CD4-positive, CD25-positive, alpha-beta regulatory T cell (primary cell): ENCODE results near the gene TMEFF2. TPM values are rescaled to one million over a fixed set of nuclear protein-coding genes. Genes with fewer than 3 reads are reported as not detected.

Experiments
- ATAC-seq, 2 donors: fragments of 150-1000 bp; cut with Tn5 transposase; one replicate each; pipeline ENCODE4 v1.10.0; 2021; ENCODE audit warnings: low read depth in 2 of 2, moderate number of reproducible peaks in 2 of 2, moderate library complexity in 1 of 2
- DNase-seq, 3 donors: peaks; one replicate each; pipeline versions ENCODE4 v3.0.0 to v3.0.0-alpha.2; 2012 to 2022; ENCODE audit warnings: mixed read lengths in 1 of 3
- H3K27ac ChIP-seq: one replicate; pipeline ENCODE4 v1.7.0; 2013; ENCODE audit warnings: mild to moderate bottlenecking, low read length; ENCODE audit not compliant: insufficient read depth, poor library complexity, severe bottlenecking
- H3K27me3 ChIP-seq: one replicate; pipeline ENCODE4 v1.7.0; 2013; ENCODE audit warnings: low read length; ENCODE audit not compliant: control insufficient read depth, insufficient read depth
- H3K36me3 ChIP-seq: one replicate; pipeline ENCODE4 v1.7.0; 2013; ENCODE audit warnings: mild to moderate bottlenecking, low read length, moderate library complexity; ENCODE audit not compliant: control insufficient read depth, insufficient read depth
- H3K4me1 ChIP-seq: 2 replicates; pipeline ENCODE4 v1.7.0; 2013; ENCODE audit warnings: mild to moderate bottlenecking, low read length; ENCODE audit not compliant: insufficient read depth, control insufficient read depth, poor library complexity, severe bottlenecking
- H3K4me3 ChIP-seq: one replicate; pipeline ENCODE4 v1.7.0; 2013; ENCODE audit warnings: low read depth, mild to moderate bottlenecking, low read length, moderate library complexity
- H3K9me3 ChIP-seq, 2 experiments: 1 replicate in 1 of 2; 2 replicates in 1 of 2; pipeline ENCODE4 v1.7.0; 2013; ENCODE audit warnings: low read length in 2 of 2, mild to moderate bottlenecking in 1 of 2, moderate library complexity in 1 of 2; ENCODE audit not compliant: control insufficient read depth in 2 of 2
- H3K27ac Mint-ChIP-seq, 3 donors: one replicate each; pipeline ENCODE4 v1.8.0; 2020 to 2022; ENCODE audit warnings: mild to moderate bottlenecking in 3 of 3, mixed read lengths in 3 of 3, moderate library complexity in 2 of 3
- H3K27me3 Mint-ChIP-seq: one replicate; pipeline ENCODE4 v1.8.0; 2022; ENCODE audit warnings: mild to moderate bottlenecking, mixed read lengths
- H3K36me3 Mint-ChIP-seq: one replicate; pipeline ENCODE4 v1.8.0; 2020; ENCODE audit warnings: mixed read lengths
- H3K4me1 Mint-ChIP-seq, 4 donors: one replicate each; pipeline ENCODE4 v1.8.0; 2020 to 2022; ENCODE audit warnings: mixed read lengths in 4 of 4, mild to moderate bottlenecking in 1 of 4
- H3K4me3 Mint-ChIP-seq, 4 donors: one replicate each; pipeline ENCODE4 v1.8.0; 2020 to 2022; ENCODE audit warnings: mild to moderate bottlenecking in 4 of 4, mixed read lengths in 4 of 4, moderate library complexity in 3 of 4
- H3K9me3 Mint-ChIP-seq, 7 donors: one replicate each; pipeline ENCODE4 v1.8.0; 2020 to 2022; ENCODE audit warnings: mixed read lengths in 7 of 7, mild to moderate bottlenecking in 3 of 7, moderate library complexity in 2 of 7
- polyA plus RNA-seq, 4 donors: library from polyadenylated mRNA; unstranded; fragments of 300-500 nt; fragmentation: Illumina TruSeq; gene quantifications; one replicate each; pipeline ENCODE4 v1.2.3, GENCODE V29; 2021
- total RNA-seq: library from RNA; stranded (reverse); gene quantifications from one replicate; pipeline ENCODE4 v1.2.3, GENCODE V29; 2022

Gene TMEFF2
- total and polyA plus RNA-seq, 5 donors from 2014 or later = not detected

- Mint-ChIP-seq H3K36me3 (no peaks in the 10 kb centered on the region), H3K4me1 (peaks cover 0 to 2% (median 0%) of the 10 kb centered on the region in 4 donors), H3K9me3 (peaks cover 0 to 2% (median 0%) of the 10 kb centered on the region in 7 donors), H3K4me3 (no peak overlapping the region), H3K27ac (no peak overlapping the region), H3K27me3 (peaks cover 13% of the 10 kb centered on the region)
- no peak overlapping the region for H3K27ac ChIP-seq
- H3K4me3 ChIP-seq = no peak overlapping the region
- H3K36me3 ChIP-seq = no peaks in the 10 kb centered on the region
- no peak for DNase-seq
- H3K9me3 ChIP-seq = no peaks in the 10 kb centered on the region
- no peak for ATAC-seq
- no peaks in the 10 kb centered on the region for H3K4me1 ChIP-seq
- H3K27me3 ChIP-seq = no peaks in the 10 kb centered on the region
These were observed 67.8 kb downstream of the TMEFF2 start for GRCh38 chr2:192126912-192127311.

DNA sequence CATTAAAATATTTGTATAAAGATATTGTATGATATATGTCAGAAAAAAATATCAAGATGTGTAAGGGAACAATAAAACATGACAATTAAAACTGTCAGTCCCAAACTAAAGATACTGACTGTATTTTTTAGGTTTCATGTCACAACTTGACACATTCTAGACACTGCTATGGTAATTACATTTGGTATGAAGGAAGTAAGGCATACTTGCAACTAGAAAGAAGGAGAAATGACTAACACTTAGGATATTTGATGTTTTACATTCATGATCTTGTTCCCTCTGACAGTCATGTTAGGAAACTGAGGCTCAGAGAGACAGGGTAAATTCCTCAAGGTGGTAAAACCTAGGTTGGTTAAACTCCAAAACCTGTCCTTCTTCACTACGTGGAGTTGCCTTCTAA, 68.3 kb downstream of the TMEFF2 start:
- Mint-ChIP-seq H3K4me3 (no peak overlapping the region), H3K36me3 (no peaks in the 10 kb centered on the region), H3K4me1 (peaks cover 0 to 2% (median 0%) of the 10 kb centered on the region in 4 donors), H3K9me3 (peaks cover 0 to 2% (median 0%) of the 10 kb centered on the region in 7 donors), H3K27me3 (peaks cover 13% of the 10 kb centered on the region), H3K27ac (no peak overlapping the region)
- no peak for ATAC-seq
- no peak for DNase-seq
- no peaks in the 10 kb centered on the region for H3K4me1 ChIP-seq
- H3K36me3 ChIP-seq = no peaks in the 10 kb centered on the region
- no peaks in the 10 kb centered on the region for H3K27me3 ChIP-seq
- H3K4me3 ChIP-seq = no peak overlapping the region
- H3K9me3 ChIP-seq = no peaks in the 10 kb centered on the region
- no peak overlapping the region for H3K27ac ChIP-seq

DNA sequence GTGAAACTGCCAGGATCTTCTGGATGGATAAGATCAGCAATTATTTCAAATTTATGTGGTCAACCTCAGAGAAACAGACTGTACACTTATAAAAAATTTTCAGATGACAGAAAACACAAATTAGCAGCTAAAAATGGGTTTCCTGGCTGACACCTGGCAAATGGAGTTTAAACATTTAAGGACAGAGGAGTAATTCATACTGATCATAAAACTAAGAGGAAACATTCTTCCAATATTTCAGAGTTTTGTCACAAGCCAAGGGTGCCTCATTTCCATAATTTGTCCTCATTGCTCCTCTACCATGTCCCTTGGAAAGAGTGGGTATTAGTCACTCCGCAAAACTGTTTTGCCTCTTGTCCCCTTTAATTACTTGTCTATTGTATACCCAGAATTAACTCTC, 70.2 kb downstream of the TMEFF2 start:
- Histone ChIP-seq H3K27ac (no peak overlapping the region), H3K27me3 (no peaks in the 10 kb centered on the region), H3K9me3 (no peaks in the 10 kb centered on the region), H3K4me1 (no peaks in the 10 kb centered on the region), H3K4me3 (no peak overlapping the region), H3K36me3 (no peaks in the 10 kb centered on the region)
- Mint-ChIP-seq H3K36me3 (no peaks in the 10 kb centered on the region), H3K27ac (no peak overlapping the region), H3K9me3 (peaks cover 0 to 2% (median 0%) of the 10 kb centered on the region in 7 donors), H3K4me1 (peaks cover 0 to 2% (median 0%) of the 10 kb centered on the region in 4 donors), H3K4me3 (no peak overlapping the region), H3K27me3 (peaks cover 13% of the 10 kb centered on the region)
- DNase-seq (no peak), ATAC-seq (no peak)

DNA sequence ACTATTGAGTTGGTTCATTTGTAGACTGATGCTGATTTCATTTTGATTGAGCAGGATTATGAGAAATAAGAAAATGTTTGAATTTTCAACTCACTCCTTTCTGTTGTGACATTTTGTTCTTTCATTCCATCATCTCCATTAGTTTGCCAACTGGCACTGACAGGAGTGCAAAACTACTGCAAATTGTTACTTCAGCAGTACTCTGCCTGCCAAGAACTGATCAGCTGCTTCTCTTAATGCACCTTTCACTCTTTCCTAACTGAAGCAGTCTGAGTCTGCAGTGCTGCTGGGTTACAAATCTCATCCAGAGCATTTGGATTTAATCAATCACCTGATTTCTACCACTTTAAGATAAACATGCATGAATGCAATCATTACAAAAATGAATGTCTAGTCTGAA, 70.9 kb downstream of the TMEFF2 start:
- H3K4me3 ChIP-seq = no peak overlapping the region
- Mint-ChIP-seq H3K36me3 (no peaks in the 10 kb centered on the region), H3K4me3 (no peak overlapping the region), H3K9me3 (peaks cover 0 to 2% (median 0%) of the 10 kb centered on the region in 7 donors), H3K27me3 (peaks cover 13% of the 10 kb centered on the region), H3K27ac (no peak overlapping the region), H3K4me1 (peaks cover 0 to 2% (median 0%) of the 10 kb centered on the region in 4 donors)
- DNase-seq (no peak), ATAC-seq (no peak)
- H3K9me3 ChIP-seq = no peaks in the 10 kb centered on the region
- H3K36me3 ChIP-seq = no peaks in the 10 kb centered on the region
- H3K27ac ChIP-seq = no peak overlapping the region
- no peaks in the 10 kb centered on the region for H3K27me3 ChIP-seq
- H3K4me1 ChIP-seq = no peaks in the 10 kb centered on the region

DNA sequence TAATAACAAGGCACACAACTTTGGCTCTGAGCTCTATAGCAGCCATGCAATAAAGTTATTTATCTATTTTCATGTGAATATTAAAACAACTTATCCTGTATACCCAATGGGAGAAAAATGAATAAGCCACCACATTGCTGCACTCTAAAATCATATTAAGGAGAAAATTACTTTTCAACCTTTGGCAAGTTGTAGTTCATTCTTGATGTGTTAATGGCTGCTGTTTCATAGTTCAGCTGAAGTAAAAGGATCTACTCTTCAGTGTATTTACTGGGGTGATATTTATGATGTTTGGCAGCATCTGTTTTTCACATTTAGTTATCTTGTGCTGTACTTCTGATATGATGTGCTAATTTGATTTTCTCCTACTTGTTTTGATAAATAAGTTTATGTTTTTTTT, 71.8 kb downstream of the TMEFF2 start:
- H3K36me3 Mint-ChIP-seq = no peaks in the 10 kb centered on the region
- peaks cover 0 to 2% (median 0%) of the 10 kb centered on the region in 4 donors for H3K4me1 Mint-ChIP-seq
- no peak overlapping the region for H3K4me3 Mint-ChIP-seq
- no peak overlapping the region for H3K27ac ChIP-seq
- DNase-seq (no peak), ATAC-seq (no peak)
- H3K27me3 Mint-ChIP-seq = peaks cover 6% of the 10 kb centered on the region
- peaks cover 0 to 2% (median 0%) of the 10 kb centered on the region in 7 donors for H3K9me3 Mint-ChIP-seq
- no peaks in the 10 kb centered on the region for H3K27me3 ChIP-seq
- no peaks in the 10 kb centered on the region for H3K4me1 ChIP-seq
- H3K9me3 ChIP-seq = no peaks in the 10 kb centered on the region
- H3K36me3 ChIP-seq = no peaks in the 10 kb centered on the region
- no peak overlapping the region for H3K27ac Mint-ChIP-seq
- no peak overlapping the region for H3K4me3 ChIP-seq

DNA sequence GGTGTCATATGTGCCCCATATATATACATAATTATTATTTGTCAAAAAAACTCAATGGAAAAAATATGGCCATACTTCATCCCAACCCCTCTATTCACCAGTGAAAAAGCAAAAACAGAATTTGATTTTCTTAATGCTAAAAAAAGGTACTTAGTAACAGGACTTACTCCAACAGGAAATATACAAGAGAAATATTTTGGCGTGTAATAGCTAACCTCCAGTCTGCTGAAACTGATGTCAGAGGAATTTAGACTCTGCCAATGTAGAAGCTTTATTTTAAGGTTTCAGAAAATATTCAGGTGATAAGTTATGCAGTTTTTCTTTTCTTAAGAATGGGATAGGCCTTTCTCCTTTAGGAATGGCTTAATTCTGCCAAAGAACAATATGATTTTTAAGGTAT, 72.6 kb downstream of the TMEFF2 start:
- Histone ChIP-seq H3K4me3 (no peak overlapping the region), H3K27ac (no peak overlapping the region), H3K9me3 (no peaks in the 10 kb centered on the region), H3K36me3 (no peaks in the 10 kb centered on the region), H3K27me3 (no peaks in the 10 kb centered on the region), H3K4me1 (no peaks in the 10 kb centered on the region)
- Mint-ChIP-seq H3K27me3 (peaks cover 5% of the 10 kb centered on the region), H3K27ac (no peak overlapping the region), H3K4me3 (no peak overlapping the region), H3K9me3 (peaks cover 0 to 2% (median 0%) of the 10 kb centered on the region in 7 donors), H3K4me1 (peaks cover 0 to 2% (median 0%) of the 10 kb centered on the region in 4 donors), H3K36me3 (no peaks in the 10 kb centered on the region)
- ATAC-seq = no peak
- no peak for DNase-seq

GRCh38 chr2:192119536-192119935, 75.2 kb downstream of the TMEFF2 start:
- no peaks in the 10 kb centered on the region for H3K4me1 ChIP-seq
- ATAC-seq = no peak
- no peak overlapping the region for H3K27ac ChIP-seq
- Mint-ChIP-seq H3K9me3 (peaks cover 0 to 3% (median 1%) of the 10 kb centered on the region in 7 donors), H3K4me3 (no peak overlapping the region), H3K27ac (no peak overlapping the region), H3K27me3 (peaks cover 4% of the 10 kb centered on the region), H3K36me3 (no peaks in the 10 kb centered on the region), H3K4me1 (peaks cover 0 to 2% (median 0%) of the 10 kb centered on the region in 4 donors)
- H3K36me3 ChIP-seq = no peaks in the 10 kb centered on the region
- H3K4me3 ChIP-seq = no peak overlapping the region
- H3K27me3 ChIP-seq = no peaks in the 10 kb centered on the region
- DNase-seq = no peak
- H3K9me3 ChIP-seq = no peaks in the 10 kb centered on the region

- Histone ChIP-seq H3K4me3 (no peak overlapping the region), H3K27ac (no peak overlapping the region), H3K9me3 (no peaks in the 10 kb centered on the region), H3K36me3 (no peaks in the 10 kb centered on the region), H3K4me1 (no peaks in the 10 kb centered on the region), H3K27me3 (no peaks in the 10 kb centered on the region)
- Mint-ChIP-seq H3K4me1 (no peaks in the 10 kb centered on the region), H3K27me3 (peaks cover 4% of the 10 kb centered on the region), H3K36me3 (no peaks in the 10 kb centered on the region), H3K4me3 (no peak overlapping the region), H3K27ac (no peak overlapping the region), H3K9me3 (peaks cover 0 to 3% (median 1%) of the 10 kb centered on the region in 7 donors)
- DNase-seq (no peak), ATAC-seq (no peak)
These were observed 77.0 kb downstream of the TMEFF2 start for GRCh38 chr2:192117705-192118104.
